ENCODE measurements around the gene ESR2. TPM values are rescaled to one million over a fixed set of nuclear protein-coding genes. Genes with fewer than 3 reads are reported as not detected.

The ESR2 gene
- polyA plus RNA-seq, 1 of the 3 experiments (the other 2 are of a cell fraction) = 0.03 TPM

DNA sequence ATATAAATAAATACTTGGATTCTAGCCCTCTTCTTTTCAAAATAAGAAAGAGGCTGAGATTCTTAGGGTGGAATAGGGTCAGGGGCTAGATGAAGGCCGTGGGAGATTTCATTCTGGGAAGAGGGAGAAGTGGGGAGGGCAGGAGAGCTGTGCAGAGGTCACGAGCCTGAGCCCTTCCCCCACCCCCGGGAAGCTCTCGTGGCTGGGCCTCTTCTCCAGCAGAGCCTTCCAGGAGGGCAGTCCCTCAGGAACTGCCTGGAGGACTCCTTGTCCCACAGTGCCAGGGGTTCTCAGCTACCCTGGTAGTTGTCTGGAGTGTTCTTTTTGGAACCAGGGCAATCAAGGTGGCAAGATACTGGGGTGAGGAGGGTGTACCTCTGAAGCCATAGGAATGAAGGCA is 94.0 kb downstream of the ESR2 start (continued):
- TF ChIP-seq, protein P1, sequence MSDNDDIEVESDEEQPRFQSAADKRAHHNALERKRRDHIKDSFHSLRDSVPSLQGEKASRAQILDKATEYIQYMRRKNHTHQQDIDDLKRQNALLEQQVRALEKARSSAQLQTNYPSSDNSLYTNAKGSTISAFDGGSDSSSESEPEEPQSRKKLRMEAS (IDR thresholded peaks at IDR 0.05; ENCODE audit: low read depth) = no peak

DNA sequence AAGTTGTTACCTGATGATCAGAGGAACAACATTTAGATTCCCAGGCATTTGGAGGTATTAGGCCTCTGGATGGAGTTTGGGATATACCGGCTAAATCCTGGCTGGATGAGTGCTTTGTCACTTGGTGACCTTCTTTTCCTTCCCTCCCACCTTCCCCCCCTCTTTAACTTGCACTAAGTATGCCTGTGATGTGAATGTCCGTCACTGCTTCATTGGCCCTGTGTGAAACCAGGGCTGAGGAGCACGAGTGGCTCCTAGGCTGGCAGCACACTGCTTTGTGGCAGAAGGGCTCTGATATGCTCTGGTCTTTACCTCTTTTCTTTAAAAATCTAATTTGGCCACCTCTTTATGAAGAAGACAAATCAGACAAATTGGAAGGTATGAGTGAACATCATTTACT is 95.7 kb downstream of the ESR2 start:
- H3K9me2 ChIP-seq = no peaks in the 10 kb centered on the region
- H3K9ac ChIP-seq = no peak overlapping the region
- no peaks in the 10 kb centered on the region for H3F3A ChIP-seq (replicated peaks; ENCODE audit: insufficient read depth)
- no peaks in the 10 kb centered on the region for H3K79me2 ChIP-seq (ENCODE audit: insufficient read depth)
- no peak overlapping the region for H3K4me3 ChIP-seq (ENCODE audit: low read depth in 2 of 2, low read length in 1 of 2)
- H3K4me2 ChIP-seq = no peak overlapping the region
- H3K27me3 ChIP-seq (ENCODE audit: insufficient read depth) = no peaks in the 10 kb centered on the region
- POLR2A ChIA-PET = no interaction called here
- H3K27ac ChIP-seq (ENCODE audit: low read depth in 2 of 2, low read length in 1 of 2) = no peak overlapping the region
- H3K36me3 ChIP-seq (replicated peaks in 1 of 2; ENCODE audit: control insufficient read depth in 1 of 2, insufficient read depth in 2 of 2, low read length in 1 of 2) = no peaks in the 10 kb centered on the region
- no peaks in the 10 kb centered on the region for H4K20me1 ChIP-seq (ENCODE audit: insufficient read depth)
- CTCF ChIA-PET = interaction anchor here (1.0 to 1.4 kb wide), 2 partner anchors 37 to 105 kb away, joined by 3 to 4 read pairs; no protein-coding TSS in a partner anchor
- no peak for TF ChIP-seq GABPA (IDR thresholded peaks at IDR 0.05; ENCODE audit: low read depth)
- TF ChIP-seq RCOR1 (IDR thresholded peaks at IDR 0.05; ENCODE audit: low read length) = no peak
- no peak for TF ChIP-seq RAD21 (IDR thresholded peaks at IDR 0.05; ENCODE audit: low read length)
- no peak for TF ChIP-seq CHD2 (IDR thresholded peaks at IDR 0.05; ENCODE audit: low read length, partially characterized antibody)
- TF ChIP-seq, protein P2, sequence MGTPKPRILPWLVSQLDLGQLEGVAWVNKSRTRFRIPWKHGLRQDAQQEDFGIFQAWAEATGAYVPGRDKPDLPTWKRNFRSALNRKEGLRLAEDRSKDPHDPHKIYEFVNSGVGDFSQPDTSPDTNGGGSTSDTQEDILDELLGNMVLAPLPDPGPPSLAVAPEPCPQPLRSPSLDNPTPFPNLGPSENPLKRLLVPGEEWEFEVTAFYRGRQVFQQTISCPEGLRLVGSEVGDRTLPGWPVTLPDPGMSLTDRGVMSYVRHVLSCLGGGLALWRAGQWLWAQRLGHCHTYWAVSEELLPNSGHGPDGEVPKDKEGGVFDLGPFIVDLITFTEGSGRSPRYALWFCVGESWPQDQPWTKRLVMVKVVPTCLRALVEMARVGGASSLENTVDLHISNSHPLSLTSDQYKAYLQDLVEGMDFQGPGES (IDR thresholded peaks at IDR 0.05; ENCODE audit: low read depth, low read length) = no peak
- no peak for TF ChIP-seq EZH2phosphoT487 (IDR thresholded peaks at IDR 0.05; ENCODE audit: borderline replicate concordance, low read depth)
- TF ChIP-seq, protein P3, sequence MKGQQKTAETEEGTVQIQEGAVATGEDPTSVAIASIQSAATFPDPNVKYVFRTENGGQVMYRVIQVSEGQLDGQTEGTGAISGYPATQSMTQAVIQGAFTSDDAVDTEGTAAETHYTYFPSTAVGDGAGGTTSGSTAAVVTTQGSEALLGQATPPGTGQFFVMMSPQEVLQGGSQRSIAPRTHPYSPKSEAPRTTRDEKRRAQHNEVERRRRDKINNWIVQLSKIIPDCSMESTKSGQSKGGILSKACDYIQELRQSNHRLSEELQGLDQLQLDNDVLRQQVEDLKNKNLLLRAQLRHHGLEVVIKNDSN (IDR thresholded peaks at IDR 0.05; ENCODE audit: borderline replicate concordance, low read depth) = no peak
- TF ChIP-seq YY1 (IDR thresholded peaks at IDR 0.05; ENCODE audit: low read depth) = no peak
- TF ChIP-seq POLR2AphosphoS5 (IDR thresholded peaks at IDR 0.05; ENCODE audit: low read depth, low read length) = no peak
- no peak for TF ChIP-seq GATA2 (CRISPR knock-in tag; IDR thresholded peaks at IDR 0.05)
- no peak for TF ChIP-seq FOSL2 (IDR thresholded peaks at IDR 0.05; ENCODE audit: borderline replicate concordance, low read depth)
- TF ChIP-seq TCF12 (IDR thresholded peaks at IDR 0.05) = no peak
- no peak for TF ChIP-seq RXRA (IDR thresholded peaks at IDR 0.05; ENCODE audit: borderline replicate concordance, low read depth)
- TF ChIP-seq, protein P4, sequence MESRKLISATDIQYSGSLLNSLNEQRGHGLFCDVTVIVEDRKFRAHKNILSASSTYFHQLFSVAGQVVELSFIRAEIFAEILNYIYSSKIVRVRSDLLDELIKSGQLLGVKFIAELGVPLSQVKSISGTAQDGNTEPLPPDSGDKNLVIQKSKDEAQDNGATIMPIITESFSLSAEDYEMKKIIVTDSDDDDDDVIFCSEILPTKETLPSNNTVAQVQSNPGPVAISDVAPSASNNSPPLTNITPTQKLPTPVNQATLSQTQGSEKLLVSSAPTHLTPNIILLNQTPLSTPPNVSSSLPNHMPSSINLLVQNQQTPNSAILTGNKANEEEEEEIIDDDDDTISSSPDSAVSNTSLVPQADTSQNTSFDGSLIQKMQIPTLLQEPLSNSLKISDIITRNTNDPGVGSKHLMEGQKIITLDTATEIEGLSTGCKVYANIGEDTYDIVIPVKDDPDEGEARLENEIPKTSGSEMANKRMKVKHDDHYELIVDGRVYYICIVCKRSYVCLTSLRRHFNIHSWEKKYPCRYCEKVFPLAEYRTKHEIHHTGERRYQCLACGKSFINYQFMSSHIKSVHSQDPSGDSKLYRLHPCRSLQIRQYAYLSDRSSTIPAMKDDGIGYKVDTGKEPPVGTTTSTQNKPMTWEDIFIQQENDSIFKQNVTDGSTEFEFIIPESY (IDR thresholded peaks at IDR 0.05; ENCODE audit: borderline replicate concordance, low read depth) = no peak
- peaks cover 0 to 14% of the 10 kb centered on the region in 2 experiments; a peak in 3 of 4 replicates for H3K4me1 ChIP-seq (ENCODE audit: control insufficient read depth in 1 of 2, insufficient read depth in 2 of 2, low read depth in 1 of 2, low read length in 1 of 2)
- H3K9me3 ChIP-seq = no peaks in the 10 kb centered on the region
- 92% methylated on average over 3 of the region's 3 CpGs for WGBS (ENCODE audit: low lambda C conversion rate)
- H2AFZ ChIP-seq (ENCODE audit: low read depth) = no peak overlapping the region
- no peak for DNase-seq

Measured in SK-N-SH (cell line).